22Rv1 (cell line): Measurements from ENCODE around the gene KLHL41.

ENCODE experiments used
- ZFX ChIP-seq: fragments of 450-650 bp; IDR thresholded peaks from 2 replicates; pipeline ENCODE4 v1.6.1; 2017; ENCODE audit warnings: antibody characterized with exemption, borderline replicate concordance
- TF ChIP-seq, protein P1 (sequence below): fragments of 450-650 bp; IDR thresholded peaks from 2 replicates; pipeline ENCODE4 v1.5.1; 2017; ENCODE audit warnings: mild to moderate bottlenecking

DNA sequence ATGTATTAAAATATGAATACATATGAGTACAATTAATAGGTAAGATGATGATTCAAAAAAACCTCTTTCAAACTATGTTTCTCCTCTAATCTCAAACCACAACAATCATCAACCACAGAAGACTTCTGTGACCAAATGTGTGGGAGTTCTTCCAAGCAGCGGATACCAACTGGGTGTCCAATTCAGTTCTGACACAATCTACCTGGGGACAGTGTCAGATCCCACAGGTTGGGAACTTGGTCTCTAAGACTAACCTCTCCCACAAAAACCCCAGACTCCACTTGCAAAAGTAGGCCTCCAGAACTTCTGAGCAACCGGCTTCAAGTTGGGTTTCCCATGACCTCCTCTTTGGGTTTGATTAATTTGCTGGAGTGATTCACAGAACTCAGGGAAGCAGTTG, 37.3 kb downstream of the KLHL41 start:
- TF ChIP-seq, protein P1, sequence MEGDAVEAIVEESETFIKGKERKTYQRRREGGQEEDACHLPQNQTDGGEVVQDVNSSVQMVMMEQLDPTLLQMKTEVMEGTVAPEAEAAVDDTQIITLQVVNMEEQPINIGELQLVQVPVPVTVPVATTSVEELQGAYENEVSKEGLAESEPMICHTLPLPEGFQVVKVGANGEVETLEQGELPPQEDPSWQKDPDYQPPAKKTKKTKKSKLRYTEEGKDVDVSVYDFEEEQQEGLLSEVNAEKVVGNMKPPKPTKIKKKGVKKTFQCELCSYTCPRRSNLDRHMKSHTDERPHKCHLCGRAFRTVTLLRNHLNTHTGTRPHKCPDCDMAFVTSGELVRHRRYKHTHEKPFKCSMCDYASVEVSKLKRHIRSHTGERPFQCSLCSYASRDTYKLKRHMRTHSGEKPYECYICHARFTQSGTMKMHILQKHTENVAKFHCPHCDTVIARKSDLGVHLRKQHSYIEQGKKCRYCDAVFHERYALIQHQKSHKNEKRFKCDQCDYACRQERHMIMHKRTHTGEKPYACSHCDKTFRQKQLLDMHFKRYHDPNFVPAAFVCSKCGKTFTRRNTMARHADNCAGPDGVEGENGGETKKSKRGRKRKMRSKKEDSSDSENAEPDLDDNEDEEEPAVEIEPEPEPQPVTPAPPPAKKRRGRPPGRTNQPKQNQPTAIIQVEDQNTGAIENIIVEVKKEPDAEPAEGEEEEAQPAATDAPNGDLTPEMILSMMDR = no peak
- TF ChIP-seq ZFX = no peak
